Measurements from ENCODE around the gene TMEM158.

Gene TMEM158

DNA sequence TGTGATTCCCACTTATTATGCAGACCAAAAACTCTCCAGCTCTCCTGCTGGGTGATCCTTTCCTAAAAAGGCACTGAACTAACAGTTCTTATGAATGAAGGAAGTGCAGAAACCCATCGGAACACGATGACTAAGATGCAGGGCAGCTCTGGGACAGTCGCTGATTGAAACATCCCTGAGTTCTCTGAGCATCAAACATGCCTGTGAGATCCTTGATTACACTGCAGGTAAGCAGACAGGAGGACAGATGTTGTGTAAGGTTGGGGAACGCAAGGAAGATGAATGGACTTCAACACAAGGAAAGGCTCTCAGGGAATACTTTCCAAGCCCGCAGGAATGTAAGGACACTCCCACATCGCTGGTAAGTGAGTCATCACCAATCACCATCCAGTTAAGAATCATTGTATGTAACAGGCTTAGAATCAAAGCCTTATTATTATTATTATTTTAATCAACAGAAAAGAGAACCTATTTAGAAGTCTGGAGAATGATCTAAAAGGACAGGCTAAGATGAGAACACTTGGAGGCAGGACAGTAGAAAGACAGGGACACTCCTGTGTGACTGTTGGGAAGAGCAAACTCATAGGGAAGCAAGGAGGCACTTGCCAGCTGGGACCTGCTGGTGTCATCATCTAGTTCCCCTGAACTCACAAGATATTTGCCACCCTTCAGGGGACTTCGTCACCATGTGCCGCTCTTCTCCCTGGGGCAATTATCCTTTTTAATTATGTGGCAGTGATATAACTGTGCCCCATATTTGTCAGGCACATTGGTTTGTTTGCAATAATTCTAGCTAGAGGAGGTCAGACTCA is 26.0 kb downstream of the TMEM158 start:
- no peak for DNase-seq (ENCODE audit: low read depth in 2 of 2)

DNA sequence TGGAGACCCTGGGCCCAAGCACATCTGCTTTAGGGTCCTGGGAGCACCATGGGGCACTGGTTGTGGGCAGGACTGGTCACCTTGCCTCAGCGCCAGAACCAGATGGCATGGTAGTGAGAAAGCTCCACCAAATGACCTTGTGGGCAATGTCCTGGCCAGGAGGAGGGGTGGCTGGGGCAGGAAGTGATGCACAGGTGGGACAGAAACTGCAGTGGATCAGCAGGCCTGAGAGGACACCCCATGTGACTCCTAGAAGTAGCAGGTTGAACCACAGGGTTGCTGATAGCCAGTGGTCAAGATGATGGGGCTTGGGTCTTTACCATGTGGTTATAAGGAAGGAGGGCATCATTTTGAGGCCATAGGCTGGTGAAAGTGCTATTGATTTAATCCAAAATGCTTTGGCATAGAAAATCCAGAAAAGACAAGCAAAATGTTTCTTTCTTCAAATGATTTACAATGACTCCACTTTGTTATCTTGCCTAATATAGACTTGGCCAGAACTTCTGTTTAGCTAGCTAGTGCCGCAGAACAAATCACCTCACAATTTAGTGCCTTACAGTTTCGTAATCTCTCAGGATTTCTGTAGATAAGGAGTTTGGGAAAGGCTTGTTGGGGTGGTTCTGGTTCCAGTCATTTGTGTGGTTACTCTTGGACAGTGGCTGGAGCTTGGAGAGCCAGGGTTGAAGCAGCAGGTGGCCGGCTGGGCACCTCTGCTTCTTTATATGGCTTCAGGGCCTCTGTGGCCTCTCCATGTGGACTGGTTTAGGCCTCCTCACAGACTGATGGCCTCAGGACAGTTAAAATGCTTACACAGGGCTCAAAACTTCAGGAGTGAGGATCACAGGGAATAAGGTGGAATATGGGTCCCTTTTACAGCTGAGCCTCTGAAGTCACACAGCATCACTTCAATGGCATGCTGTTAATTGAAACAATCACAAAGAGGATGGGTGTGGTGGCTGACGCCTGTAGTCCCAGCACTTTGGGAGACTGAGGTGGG is 27.5 kb downstream of the TMEM158 start:
- DNase-seq (ENCODE audit: low read depth in 2 of 2) = no peak

DNA sequence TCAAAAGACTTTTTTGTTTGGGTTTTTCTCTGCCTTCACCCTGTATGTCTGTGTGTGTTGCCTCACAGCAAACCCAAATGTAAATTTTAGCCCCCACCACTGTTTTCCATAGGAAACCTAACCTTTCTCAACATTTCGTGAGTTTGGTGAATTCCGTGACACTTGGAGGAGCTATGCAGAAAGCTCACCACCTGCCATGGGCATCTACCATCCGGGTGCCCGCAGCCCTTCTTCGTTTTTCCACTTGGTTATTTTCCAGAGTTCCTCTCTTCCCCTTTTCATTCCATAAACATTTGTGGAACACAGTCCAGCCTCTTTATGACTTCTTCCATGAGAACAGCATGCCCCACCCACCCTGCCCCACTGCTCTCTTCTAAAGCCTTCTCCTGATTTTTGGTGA is 31.3 kb downstream of the TMEM158 start:
- no peak for DNase-seq (ENCODE audit: low read depth in 2 of 2)

DNA sequence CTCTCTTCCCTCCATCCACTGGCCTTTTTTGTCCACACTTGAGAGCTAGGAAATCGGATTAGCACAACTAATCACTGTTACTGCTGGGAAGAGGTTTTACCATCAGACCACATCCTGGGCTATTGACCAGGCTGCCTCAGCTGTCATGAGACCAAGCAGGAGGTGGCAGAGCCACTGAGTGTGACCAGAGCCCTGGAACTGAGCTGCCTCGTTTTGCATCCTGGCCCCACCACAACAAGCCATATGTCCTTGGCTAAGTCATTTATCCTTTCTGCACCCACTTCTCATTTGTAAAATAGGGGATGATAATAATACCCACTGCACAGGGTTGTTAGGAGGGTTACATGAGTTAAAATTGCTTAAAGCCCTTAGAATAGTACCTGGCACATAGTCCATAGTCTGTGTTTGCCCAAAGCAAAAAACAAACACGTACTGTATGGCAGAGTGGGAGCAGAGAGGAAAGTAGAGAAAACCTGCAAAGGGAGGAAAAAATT is 34.1 kb downstream of the TMEM158 start:
- DNase-seq (ENCODE audit: low read depth in 2 of 2) = no peak

DNA sequence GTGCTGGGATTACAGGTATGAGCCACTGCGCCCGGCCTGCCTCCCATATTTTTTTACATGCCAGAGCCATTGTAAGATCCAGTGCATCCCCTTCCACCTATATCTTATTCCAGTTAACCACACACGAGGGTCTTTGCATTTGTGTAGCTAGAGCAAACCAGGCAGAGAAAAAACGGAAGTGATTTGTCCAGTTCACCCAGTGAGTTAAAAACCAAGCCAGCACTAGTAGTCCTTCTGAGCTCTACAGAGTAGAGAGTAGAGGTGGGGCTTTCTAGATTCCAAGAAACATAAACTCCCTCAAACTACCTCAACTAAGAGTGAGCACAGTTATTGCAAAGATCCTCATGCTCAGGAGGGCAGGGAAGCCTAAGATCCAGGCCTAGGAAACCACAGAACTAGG is 34.7 kb downstream of the TMEM158 start:
- DNase-seq (ENCODE audit: low read depth in 2 of 2) = no peak

DNA sequence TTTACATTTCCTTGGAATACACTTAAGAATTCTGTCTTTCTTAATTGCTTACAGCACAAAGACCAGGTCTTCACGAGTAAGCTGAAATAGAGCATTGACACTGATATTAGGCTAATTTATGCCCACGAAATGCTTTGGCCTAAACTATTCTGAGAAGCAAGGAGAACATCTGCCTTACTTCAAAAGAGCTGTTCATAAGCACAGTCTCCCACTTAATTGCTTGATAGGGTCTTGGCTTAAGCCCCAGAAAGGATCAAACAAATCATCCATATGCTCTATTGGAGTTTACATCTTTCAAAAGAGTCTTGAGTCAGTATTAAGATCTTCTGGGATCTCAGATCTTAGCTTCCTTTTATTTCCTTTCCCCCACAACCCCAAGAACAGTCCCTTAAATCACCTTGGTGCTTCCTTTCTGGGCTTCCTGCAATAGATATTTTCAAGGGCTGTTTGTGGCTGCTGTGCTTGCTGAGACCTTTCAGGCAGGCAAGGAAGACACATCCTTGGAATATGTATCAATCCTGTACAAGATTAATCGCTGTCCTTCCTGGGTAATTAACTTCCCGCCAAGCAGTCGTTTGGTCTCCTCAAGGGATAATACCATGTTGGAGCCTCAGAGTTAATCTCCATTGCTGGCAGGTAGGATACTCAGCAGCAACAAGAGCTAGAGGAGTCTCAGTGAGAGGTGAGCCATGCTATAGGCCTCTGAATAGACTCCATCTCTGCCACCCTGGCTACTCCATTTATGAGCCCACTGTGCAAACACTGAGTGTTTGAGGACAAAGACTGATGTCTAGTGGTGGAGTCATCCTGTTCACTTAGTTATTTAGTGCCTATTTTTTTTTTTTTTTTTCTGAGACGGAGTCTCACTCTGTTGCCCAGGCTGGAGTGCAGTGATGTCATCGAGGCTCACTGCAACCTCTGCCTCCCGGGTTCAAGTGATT is 37.1 kb downstream of the TMEM158 start:
- DNase-seq (ENCODE audit: low read depth in 2 of 2) = no peak

DNA sequence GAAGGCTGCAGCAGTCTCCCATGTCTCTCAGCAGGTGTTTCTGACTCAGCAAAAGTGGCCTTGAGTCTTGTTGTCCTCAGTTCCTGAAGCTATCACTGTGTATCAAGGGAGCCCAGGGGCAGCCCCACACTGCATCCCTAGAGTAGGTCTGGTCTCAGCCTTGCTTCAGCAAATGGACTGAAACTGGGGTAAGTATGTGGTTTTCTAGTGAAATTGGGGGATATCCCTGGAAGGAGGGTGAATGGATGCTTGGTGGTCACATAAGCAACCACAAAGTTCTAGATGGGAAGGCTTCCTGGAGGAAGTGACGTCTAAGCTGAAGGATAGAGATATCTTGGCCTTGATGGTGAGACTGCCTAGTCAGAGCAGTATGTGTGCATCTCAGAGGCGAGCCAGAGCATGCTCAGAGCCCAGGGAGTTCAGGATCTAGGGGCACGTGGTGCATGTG is 38.4 kb downstream of the TMEM158 start:
- DNase-seq (ENCODE audit: low read depth in 2 of 2) = no peak

DNA sequence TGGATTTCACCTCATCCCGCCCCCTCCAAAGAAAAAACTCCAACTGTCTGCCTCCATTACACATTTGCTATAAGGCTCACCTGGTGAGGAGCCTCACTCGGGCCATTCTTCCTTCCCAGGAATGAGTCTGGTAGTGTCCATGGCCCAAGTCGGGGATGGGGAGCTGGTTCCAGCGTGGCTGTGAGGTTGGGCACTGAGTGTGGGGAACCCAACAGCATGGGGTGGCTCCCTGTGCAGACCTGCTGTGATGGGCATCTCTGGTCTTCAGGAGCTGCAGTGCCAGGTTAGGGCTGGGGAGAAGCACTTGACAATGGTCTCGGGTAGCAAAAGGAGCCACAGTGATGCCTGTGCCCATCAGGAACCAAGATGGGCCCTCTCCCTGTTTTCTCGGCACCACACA is 39.2 kb downstream of the TMEM158 start:
- no peak for DNase-seq (ENCODE audit: low read depth in 2 of 2)

DNA sequence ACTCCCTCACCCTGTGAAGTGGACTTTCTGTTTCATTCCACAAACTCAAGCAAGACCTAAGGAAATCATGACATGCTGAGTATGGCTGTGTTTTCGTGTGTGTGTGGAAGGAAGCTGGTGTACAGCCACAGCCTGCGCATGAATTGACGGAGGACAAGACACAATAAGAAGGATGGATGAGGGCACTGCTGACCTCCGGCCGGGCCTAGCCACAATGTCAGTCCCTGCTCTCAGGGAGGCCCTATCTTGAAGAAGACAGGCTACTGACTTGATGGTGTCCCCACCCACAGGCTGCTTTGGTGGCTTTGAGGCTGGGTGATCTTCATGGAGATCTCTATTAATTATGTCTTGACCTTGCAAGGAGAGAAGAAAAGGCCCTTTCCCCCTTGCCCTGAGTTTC is 40.6 kb downstream of the TMEM158 start:
- no peak for DNase-seq (ENCODE audit: low read depth in 2 of 2)

DNA sequence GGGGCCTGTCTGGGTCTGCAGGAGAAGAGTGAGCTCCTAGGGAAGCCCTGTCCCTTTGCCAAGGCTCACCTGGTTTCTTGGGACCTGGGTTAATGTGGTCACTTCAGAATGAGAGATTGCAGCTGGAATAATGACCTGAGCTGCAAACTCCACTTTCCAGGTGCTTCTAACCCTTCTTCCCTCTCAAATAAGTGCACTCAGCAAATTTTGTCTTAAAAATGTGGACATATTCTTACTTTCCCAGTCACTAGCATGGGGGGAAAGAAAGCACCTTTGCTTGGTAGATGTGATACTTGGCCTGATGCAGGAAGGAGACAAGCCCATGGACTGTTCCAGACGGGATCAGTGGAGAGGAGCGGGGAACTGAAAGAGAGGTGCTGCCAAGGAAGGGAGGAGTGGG is 41.0 kb downstream of the TMEM158 start:
- DNase-seq (ENCODE audit: low read depth in 2 of 2) = no peak

DNA sequence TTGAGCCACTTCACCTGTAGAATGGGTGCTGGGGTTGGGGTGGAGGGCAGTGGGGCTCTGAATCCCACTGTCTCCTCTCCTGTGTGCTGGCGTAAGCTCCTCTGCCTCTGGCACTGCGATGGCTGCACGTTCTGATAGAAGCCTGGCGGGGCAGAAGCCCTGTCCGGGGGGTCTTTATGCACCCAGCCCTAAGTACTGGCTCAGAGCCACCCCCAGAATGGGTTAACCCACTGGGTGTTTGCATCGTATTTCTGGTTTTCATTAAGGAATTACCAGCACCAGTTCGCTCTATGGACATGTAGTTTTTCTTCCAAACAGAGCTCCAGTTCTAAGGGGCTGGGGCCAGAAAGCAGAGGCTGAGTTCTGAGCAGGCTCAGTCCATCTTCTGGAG is 42.2 kb downstream of the TMEM158 start:
- DNase-seq (ENCODE audit: low read depth in 2 of 2) = no peak

DNA sequence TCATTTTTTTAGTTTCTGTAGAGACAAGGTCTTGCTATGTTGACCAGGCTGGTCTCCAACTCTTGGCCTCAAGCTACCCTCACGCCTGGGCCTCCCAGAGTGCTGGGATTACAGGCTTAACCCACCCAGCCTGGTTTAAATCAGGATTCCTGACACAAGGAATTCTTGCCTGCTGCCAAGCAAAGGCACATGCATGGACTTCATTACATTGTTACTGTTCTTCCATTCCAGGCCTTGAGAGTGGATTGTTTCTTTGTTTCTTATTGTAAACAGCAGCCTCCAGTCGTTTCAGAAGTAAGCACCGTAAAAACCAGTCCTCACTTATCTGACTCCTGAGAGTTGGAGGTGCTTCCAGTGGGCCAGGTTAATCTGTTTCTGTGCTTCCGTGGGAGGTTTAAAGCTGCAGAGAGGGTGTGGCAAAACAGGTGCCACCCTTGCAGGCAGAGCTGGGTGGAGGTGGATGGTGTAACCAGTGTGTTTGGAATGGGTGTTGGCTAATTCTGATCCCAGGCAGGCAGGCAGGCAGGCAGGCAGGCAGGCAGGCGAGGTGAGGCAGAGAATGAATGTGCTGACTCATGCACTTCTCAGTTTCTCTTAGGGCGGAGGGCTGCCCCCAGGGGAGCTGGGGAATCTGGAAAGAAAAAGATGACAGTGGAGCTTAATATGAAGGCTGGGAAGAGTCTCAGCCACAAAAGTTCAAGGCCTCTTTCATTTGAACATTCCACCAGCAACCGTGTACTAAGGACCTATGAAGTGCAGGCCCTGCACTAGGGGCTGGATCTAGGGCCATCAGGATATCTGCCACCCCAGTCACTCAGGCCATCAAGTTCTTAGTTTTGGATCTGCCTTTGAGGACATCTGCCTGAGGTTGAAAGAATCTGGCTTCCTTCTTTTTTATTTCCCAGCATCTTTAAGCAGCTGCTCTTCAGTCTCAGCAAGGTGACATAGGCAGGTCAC is 42.9 kb downstream of the TMEM158 start:
- no peak for DNase-seq (ENCODE audit: low read depth in 2 of 2)

DNA sequence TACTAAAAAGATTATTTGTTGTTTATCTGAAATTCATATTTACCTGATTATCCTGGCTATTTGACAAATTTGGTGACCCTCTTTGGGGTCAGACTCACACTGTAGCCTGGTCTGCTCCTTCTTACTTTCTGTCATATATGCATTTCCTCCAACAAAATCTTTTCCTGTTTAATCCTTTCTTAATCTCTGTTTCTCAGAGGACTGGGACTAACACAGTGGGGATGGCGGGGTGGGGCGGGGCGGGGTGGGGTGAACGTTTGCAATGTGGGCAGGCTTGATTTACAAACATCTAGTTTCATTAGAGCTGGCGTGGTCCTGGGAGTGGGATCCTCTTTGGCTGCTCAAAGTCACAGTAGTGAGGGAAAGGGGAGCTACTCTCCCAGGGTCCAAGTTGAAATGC is 44.6 kb downstream of the TMEM158 start:
- no peak for DNase-seq (ENCODE audit: low read depth in 2 of 2)

DNA sequence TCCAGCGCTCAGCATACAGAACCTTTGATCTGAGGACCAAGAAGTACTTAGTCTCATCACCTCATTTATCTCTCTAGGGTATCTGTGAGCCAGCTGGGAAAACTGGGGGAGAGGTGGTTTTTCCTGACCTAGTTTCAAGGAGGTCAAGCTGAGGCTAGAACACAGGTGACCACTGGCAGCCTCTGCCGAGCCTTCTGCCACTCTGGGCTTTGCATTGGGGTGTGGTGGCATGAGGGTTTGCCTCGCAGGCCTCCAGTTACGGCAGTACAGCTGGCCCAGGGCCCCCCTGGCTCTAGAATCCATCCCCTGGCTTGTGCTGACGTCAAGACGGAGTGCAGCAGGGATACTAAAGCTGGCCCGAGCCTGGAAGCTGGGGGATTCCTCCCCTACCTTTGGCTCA is 45.2 kb downstream of the TMEM158 start:
- DNase-seq (ENCODE audit: low read depth in 2 of 2) = no peak

DNA sequence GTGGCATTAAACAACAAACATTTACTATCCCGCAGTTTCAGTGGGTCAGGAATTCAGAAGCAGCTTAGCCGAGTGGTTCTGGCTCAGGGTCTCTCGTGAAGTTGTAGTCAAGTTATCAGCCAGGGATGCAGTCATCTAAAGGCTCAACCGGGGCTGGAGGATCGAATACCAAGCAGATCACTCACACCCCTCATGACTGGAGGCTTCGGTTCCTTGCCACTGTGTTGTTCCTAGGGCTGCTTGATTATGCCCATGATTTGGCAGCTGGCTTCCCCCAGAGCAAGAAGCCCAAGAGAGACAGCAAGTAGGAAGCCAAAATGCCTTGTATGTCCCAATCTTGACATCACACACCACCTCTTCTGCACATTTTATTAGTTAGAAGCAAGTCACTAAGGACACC is 46.0 kb downstream of the TMEM158 start:
- DNase-seq (ENCODE audit: low read depth in 2 of 2) = no peak

DNA sequence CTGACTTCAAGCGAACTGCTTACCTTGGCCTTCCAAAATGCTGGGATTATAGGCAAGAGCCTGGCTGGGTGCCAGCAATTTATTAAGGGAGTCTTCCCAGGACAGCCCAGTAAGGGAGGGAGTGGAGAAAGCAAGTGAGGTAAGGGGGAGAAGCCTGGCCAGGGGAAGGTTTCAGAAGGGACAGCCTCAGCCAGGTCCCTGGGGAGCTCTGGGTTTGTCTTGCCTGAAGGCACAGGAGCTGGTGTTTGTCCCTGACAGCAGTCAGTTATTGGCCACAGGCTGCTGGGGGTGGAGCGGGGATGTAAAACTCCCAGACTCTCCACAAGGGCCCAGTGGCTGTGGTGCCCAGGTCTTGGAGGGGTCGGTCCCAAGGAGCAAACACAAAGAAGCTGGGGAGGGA is 46.9 kb downstream of the TMEM158 start:
- DNase-seq (ENCODE audit: low read depth in 2 of 2) = no peak

DNA sequence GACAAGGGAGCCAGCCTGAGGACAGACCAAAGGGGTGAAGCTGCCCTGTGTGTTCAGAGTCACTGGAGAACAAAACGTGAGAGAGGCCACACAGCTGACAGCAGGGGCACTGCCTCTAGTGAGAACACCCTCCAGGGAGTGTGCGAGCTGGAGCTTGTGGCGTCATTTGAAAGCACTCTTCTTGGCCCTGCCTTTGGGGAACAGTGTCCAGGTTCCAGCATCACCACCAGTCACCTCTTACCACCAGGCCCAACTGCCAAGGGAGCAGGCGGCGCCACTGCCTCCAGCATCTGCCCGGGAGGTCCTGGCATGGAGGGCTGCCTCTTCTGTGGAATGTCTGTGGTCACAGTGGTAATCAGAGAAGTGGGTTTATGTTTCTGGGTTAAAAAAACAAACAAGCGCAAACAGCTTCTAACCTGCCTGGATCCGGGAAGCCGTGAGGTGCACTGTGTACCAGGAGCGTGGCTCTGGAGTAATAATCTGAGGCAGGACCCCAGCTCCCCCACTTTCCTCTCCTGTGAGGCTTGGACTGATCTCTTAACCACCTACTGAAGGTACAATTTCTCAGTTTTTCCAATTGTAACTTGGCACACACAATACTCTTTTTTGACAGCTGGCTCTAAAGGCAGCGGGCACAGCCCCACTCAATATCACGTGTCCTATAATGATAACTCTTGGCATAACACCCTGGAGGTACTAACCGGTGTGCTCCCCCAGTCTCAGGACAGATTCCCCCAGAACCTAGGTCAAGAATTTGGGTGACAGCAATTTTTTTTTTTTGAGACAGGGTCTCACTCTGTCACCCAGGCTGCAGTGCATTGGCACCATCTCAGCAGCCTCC is 47.7 kb downstream of the TMEM158 start:
- no peak for DNase-seq (ENCODE audit: low read depth in 2 of 2)

DNA sequence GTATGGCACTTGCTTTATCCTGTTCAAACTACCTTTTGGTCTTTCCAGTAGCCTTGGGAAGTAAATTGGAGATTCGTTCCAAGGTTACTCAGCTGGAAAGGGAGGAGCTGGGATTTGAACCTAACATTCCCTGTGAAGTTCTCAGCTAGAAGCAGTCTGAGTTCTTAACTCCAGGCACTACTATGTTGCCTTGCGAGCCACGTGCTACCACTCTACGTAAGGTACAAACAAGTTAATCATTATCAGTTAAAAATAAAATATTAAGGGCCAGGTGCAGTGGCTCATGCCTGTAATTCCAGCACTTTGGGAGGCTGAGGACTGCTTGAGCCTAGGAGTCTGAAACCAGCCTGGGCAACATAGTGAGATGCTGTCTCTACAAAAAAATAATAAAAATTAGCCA is 49.2 kb downstream of the TMEM158 start:
- no peak for DNase-seq (ENCODE audit: low read depth in 2 of 2)
